GM19452 (cell line): ENCODE measurements around the gene GALM.
"Not testable (repeated sequence)": the region's sequence is repeated elsewhere in the genome, so short reads cannot be mapped to it uniquely, and the experiment has no call there.

Source experiments
- ATAC-seq: cut with Tn5 transposase; IDR thresholded peaks from one replicate; pipeline ENCODE4 v1.9.1; 2021; ENCODE audit not compliant: unreplicated experiment

The GALM gene

DNA sequence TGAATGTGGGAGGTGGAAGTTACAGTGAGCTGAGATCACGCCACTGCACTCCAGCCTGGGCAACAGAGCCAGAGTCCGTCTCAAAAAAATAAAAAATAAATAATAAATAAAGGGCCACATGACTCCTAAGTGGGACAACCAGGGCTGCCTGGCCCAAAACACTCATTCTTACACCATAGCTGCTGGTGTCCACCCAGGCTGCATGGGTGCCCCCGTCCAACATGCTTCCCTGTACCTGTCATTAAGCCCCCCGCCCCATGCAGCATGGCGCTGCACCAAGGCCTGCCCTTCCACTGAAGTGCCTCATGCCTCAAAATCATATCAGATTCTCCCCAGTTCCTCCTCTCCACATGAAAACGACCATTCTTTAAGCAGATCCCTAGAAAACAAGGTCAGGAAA is 10.8 kb downstream of the GALM start:
- no peak for ATAC-seq

DNA sequence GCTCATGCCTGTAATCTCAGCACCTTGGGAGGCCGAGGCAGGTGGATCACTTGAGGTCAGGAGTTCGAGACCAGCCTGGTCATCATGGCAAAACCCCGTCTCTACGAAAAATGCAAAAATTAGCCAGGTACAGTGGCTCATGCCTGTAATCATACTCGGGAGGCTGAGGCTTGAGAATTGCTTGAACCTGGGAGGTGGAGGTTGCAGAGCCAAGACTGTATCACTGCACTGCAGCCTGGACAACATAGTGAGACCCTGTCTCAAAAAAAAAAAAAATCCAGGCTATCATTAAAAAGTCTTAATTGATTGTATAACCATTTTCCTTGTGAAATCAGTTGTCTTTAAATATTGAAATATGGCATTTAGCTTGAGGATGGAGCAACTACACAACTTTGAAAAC is 15.0 kb downstream of the GALM start:
- ATAC-seq = not testable (repeated sequence)

DNA sequence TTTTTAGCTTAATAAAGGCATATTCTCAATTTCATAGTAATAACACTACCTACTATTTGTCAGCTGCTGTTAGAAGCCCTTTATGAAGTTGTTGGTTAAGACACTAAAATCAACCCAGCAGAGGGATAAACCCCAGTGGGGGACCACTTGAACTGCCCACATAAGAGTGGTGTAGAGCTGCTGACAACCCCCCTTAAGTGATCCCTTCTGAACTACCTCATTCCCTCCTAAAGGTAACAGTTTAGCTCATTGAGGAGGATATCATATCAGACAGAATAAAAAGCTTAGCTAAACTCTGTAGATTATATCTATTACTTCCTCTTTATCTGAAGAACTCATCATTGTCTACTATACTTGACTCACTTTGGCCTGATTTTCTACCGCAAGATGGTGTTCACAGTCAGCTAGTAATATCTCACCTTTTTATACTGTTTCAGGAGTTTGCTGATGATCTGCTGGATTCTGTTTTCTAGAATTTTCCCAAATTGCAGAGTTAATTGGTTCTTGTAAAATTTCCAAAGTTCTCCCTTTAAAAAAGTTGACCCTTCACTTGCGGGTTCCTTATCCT is 16.2 kb downstream of the GALM start:
- no peak for ATAC-seq

DNA sequence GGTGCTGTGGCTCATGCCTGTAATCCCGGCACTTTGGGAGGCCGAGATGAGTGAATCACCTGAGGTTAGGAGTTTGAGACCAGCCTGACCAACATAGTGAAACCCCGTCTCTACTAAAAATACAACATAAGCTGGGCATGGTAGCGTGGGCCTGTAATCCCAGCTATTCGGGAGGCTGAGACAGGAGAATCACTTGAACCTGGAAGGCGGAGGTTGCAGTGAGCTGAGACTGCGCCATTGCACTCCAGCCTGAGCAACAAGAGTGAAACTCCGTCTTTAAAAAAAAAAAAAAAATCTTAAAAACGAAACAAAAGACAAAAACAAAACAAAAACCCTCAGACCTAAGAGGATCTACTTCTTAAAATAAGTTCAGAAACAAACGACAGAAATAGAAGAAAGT is 16.7 kb downstream of the GALM start:
- not testable (repeated sequence) for ATAC-seq

DNA sequence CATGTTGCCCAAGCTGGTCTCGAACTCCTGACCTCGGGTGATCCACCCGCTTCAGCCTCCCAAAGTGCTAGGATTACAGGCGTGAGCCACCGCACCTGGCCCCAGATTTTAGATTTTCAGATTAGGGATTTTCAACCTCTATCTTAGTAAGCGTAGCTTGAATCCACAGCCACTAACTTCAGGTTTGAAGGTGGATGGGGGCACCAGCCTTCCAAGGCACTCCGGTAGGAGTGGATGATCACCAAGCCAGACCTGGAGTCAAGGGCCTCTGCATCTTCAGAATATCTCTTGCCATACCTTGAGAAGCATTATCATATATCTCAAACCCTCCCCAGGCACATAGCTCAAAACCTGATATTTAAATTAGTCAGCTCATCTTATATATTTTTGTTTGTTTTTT is 17.9 kb downstream of the GALM start:
- no peak for ATAC-seq

DNA sequence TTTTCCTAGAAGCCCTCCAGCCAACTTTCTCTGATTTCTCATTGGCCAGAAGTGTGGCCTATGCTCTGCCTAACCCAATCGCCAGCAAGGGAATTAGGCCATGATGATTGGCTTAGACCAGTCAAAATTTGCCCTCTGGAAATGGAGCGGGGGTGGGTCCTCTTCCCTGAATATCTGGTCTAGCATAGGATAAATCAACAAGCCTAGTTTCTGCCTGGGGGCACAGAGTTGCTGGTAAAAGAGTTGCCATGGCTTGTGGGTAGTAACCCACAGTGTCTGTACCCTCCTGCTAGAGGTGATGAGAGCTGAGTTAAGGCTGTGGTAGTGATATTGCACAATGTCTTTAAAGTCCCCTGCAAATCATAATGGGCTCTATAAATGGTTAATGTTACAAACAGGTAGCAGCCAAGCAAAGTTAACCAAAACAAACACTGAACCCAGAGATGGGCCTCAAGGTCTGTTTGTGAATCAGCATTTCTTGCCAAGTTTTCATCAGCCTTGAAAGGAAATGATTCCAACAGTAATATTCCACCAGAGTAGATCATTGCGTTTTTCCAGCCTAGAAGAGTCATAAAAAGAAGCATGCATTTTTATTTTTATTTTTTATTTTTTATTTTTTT is 19.3 kb downstream of the GALM start:
- no peak for ATAC-seq

DNA sequence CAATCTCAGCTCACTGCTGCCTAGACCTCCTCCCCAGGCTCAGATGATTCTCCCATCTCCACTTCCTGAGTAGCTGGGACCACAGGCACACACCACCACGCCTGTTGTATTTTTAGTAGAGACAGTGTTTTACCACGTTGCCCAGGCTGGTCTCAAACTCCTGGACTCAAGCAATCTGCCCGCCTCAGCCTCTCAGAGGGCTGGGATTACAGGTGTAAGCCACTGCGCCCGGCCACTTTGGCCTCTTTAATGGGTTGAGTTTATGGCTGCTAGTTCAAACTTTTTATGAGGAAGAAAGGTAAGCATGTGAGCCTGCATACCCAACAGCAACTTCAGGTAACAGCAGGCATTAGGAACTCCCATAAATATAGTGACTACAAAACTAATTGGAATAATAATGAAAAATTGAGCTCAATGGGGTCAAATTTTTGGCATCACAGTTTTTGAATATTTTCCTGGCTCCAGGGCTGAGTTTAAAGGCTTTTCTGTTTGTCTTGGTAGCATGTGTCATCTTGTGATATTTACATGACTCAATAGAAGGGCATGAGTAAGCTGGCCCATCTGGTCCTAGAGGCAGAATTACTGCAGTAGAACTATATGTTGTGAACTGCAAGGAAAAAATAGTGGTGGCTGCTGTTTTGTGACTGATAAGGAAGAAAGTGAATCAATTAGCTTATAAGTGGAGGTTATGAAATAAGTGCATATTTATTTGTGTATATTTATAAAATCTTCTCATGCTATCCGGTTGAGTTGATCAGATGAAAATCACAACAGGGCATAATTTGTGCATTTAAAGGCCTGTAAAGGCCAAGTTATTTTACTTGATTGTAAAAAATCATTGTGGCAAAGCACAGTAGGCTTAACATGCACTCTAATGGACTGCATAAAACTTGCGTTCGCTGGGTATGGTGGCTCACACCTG is 24.8 kb downstream of the GALM start:
- ATAC-seq = no peak

DNA sequence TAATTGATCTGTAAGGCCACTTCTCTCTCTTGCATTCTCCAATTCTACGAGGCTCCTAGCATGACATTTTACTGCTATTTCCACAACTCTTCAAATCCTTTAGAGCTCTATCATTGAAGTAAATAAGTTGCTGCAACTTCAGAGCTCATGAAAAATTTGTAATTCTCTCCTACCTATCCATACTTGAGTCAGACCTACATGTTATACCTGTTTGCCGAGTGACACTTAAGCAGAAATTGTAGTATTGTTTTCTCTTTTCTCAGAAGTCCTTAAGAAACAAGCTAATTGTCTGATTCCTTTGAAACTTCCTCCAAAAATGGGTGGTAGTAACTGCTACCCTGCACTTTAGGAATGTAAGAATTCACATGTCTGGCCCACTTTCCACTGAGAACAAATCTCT is 26.1 kb downstream of the GALM start:
- no peak for ATAC-seq

DNA sequence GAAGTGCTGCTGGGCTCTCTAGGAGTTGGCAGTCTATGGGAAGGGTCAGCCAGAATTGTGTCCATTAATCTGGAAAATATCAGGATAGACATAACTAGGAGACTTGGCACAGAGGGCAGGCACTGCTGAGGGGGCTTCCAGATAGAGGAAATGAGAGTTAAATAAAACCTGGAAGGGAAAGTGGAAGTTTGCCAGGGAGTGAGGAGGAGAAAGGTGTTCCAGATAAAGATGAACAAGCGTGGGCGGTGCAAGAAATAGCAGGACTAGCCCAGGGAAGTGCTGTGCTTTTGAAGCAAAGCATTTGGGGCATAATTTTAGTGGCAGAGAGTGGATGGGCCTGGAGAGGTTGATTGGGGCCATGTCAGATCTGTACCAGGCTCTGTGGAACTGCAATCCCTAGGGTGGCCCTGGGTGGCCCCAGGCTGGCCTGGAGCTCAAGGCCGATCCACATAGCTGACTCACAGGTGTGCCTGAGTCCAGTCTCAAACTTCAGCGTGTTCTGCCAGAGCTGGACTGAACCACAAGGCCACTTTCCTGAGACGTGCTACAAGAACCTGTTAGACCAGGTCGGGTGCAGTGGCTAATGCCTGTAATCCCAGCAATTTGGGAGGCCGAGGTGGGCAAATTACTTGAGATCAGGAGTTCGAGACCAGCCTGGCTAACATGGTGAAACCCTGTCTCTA is 26.9 kb downstream of the GALM start:
- ATAC-seq = no peak

DNA sequence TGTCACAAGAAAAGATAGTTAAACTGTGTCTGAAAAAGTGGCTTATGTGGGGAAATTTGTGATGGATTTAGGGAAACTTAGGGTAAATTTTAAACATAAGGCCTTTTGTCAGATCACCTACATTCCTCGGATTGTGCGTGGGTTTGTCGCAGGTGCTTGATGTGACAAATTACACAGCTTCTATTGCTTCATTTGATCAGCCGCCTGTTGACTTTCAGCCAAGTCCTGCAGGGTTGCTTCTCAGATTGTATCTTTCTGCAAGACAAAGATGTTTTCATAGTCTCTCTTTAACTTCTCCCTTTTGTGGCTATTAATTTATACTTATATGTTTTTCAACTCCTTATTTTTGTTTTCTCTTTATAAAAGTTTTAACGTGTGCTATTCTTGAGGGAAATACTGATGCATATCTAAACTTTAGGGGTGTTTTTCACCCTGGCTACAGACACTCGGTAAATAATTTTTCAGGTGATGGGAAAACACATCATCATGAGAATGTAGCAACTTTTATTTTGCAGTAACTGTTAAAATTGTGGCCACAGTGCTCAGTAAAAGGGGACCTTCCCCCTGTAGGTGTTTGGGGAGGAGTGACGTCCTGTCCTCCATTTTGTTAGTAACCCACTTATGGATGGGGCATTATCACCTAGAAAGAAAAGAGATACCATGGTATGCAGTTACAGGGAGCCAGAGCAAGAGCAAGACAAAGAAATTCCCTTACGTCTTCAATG is 31.4 kb downstream of the GALM start:
- no peak for ATAC-seq

DNA sequence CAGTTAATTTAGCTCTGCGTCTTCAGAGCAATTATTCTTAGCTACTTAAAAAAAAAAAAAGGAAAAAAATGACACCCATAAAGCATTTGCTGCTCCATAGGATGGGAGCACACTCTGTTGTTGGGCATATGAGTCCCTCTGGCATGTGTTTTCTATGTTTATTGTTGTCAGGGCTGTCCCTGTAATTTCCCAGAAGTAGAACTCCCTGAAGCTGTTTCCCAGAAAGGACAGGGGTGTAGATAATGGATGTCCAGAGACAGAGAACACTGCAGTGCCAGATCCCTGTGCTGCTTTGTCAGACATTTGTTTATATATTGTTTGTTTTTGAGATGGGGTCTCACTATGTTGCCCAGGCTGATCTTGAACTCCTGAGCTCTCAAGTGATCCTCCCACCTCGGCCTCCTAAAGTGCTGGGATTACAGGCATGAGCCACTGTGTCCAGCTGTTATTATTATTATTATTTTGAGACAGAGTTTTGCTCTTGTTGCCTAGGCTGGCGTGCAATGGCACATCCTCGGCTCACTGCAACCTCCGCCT is 32.6 kb downstream of the GALM start:
- no peak for ATAC-seq

DNA sequence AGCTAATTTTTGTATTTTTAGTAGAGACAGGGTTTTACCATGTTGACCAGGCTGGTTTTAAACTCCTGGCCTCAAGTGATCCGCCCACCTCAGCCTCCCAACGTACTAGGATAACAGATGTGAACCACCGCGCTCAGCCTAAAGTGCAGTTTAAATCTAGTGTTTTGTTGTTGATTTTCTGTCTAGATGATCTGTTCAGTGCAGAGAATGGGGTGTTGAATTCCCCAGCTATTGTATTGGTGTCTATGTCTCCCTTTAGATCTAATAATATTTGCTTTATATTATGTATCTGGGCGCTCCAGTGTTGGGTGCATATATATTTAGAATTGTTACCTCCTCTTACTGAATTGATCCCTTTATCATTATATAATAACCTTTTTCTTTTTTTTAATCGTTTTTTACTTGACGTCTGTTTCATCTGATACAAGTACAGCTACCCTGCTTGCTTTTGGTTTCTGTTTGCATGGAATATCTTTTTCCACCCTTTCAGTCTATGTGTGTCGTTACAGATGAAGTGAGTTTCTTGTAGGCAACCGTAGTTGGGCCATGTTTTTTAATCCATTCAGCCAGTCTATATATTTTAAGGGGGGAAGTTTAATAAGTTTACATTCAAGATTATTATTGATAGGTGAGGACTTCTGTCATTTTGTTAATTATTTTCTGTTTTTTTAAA is 34.3 kb downstream of the GALM start:
- no peak for ATAC-seq

DNA sequence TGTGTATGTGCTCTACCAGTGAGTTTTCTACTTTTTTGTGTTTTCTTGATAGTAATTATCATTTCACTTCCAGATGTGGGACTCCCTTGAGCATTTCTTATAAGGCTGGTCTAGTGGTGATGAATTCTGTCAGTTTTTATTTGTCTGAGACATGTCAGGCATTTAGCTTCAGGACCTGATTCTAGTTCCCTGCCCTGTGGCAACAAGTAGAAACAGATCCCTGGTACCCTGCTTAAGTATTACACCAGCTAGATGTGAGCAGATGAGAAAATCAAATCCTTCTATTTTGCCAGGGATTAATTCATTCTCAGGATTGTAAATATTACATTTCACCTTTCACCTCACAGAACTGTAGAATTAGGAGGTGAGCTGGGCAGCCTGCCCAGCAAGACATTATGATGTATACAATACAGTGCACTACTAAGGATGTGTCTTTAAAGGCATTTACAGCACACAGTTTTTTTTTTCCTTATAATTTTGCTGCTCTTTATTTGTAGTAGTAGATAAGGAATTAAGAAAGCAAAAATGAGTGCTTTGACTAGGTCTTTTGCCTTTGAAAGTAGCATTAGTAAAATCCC is 35.1 kb downstream of the GALM start:
- no peak for ATAC-seq

DNA sequence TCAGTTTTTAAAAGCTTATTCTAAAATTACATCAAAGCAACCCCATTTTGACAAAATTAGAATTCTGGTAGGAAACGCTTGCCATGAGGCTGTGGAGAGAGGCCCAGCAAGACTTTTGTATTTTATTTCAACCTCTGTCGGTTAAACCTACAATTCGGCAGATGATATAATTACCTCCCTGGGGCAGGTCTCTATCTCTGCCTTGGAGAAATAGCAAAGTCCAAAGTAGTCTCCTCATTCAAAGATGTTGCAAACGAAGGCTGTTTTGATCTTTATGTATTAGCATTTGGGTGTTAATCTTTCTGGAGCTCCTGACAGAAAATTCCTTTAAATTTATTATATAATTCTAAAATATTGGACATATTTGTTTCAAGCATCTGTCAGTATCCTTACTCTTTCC is 35.6 kb downstream of the GALM start:
- ATAC-seq = no peak

DNA sequence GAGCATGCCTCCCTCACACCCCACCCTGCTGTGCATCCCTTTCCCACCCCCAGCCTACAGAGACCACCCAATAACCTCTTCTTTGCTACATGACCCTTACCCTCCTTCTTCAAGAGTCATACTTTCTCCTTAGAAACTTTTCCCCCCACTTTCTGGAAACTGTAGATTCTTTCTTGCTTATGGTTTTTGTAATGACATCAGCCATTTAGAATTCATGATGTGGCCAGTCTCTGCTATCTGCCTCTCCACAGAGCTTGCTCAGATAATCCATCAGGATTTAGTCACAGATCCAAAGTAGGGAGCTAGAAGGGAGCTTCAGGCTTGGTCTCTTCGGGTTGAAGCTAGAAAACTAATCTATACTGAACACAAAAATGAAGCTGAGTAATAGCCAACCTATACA is 36.5 kb downstream of the GALM start:
- ATAC-seq = no peak

DNA sequence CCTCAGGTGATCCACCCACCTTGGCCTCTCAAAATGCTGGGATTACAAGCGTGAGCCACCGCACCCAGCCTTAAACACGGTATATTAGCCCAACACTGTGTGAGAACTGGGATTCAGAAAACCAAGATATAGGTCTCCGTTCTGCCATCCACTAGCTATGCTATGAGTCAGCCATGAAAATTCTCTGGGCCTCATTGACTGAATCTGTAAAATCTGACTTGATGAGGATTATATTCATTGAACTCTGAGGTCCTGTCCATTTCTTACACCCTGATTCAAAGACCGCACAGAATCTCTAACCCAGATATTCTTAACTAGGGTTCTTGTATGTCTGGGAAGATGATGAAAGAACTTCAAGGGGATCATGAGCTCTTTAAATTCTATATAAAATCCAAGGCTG is 37.4 kb downstream of the GALM start:
- not testable (repeated sequence) for ATAC-seq

DNA sequence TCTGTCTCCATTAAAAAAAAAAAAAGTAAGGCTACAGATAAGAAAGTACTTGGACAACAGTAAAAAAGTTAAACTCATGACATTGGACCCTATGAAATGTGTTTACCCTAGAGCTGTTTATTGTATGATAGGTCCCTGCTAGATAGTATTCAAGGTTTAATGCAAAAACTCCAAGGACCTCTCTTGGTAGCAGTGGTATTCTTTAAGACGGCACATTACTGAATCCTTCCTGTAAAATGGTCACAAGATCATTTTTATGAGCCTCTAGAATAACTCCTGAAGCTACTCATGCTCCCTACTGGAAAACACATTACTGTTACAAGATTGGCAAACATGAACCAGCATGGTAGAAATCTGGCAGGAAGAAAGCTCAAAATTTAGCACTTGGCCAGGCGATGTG is 38.8 kb downstream of the GALM start:
- no peak for ATAC-seq

DNA sequence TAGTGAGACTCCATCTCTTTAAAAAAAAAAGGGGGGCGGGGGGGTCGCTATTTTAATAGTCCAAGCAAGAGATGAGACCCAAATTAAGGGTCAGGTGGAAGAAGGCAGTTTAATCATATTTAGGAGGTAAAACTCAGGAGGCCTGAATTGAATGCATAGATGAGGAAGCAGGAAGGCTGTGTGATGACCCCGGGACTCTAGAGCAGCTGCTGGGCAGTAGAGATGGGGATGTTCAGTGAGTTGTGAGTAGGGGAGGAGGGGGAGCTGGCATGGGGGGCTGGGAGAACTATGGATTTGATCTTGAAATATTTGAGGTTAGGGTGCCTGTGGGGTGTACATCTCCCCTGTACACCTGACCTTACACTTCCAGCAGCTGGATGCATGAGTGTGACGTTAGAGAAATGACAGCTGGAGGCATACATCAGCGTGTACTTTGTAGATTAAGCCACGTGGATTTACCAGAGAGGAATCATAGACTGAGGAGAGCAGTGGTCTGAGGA is 41.0 kb downstream of the GALM start:
- ATAC-seq = no peak

DNA sequence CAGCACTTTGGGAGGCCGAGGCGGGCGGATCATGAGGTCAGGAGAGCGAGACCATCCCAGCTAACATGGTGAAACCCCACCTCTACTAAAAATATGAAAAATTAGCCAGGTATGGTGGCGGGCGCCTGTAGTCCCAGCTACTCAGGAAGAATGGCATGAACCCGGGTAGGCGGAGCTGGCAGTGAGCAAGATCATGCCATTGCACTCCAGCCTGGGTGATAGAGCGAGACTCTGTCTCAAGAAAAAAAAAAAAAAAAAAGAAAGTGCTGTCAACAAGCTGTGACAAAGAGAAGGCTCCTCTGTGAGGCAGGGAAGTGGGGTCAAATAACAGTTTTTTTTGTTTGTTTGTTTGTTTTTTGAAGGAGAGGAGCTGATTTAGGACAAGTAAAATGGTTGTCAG is 42.6 kb downstream of the GALM start:
- ATAC-seq = not testable (repeated sequence)
